Neutrophil (primary cell): ENCODE data around the gene TMTC1.

Source experiments
- H3K27ac ChIP-seq: fragments of 200-600 bp; sonication (generic); 2 replicates; pipeline ENCODE4 v1.5.1; 2016; ENCODE audit warnings: mild to moderate bottlenecking, moderate library complexity
- H3K27me3 ChIP-seq: fragments of 200-600 bp; sonication (generic); 2 replicates; pipeline ENCODE4 v1.6.0; 2016; ENCODE audit warnings: mild to moderate bottlenecking
- H3K36me3 ChIP-seq: fragments of 200-600 bp; sonication (generic); 2 replicates; pipeline ENCODE4 v1.5.1; 2017
- H3K4me1 ChIP-seq, 2 experiments: fragments of 200-600 bp in 1 of 2; sonication (generic) in 1 of 2; 1 replicate in 1 of 2; 2 replicates in 1 of 2; pipeline versions ENCODE4 v1.5.1 to v1.6.1; 2013 to 2016; ENCODE audit warnings: low read depth in 1 of 2, low read length in 1 of 2, mild to moderate bottlenecking in 1 of 2, moderate library complexity in 1 of 2; ENCODE audit not compliant: control insufficient read depth in 1 of 2, insufficient read depth in 1 of 2
- H3K4me3 ChIP-seq, 2 experiments: fragments of 200-600 bp in 1 of 2; sonication (generic) in 1 of 2; 1 replicate in 1 of 2; 2 replicates in 1 of 2; pipeline ENCODE4 v1.5.1; 2013 to 2016; ENCODE audit warnings: low read depth in 1 of 2, low read length in 1 of 2, mild to moderate bottlenecking in 1 of 2, moderate library complexity in 1 of 2
- H3K9me3 ChIP-seq: fragments of 200-600 bp; sonication (generic); 2 replicates; pipeline ENCODE4 v1.5.1; 2016
- CTCF ChIP-seq: fragments of 200-600 bp; sonication (generic); IDR thresholded peaks from 2 replicates; pipeline ENCODE4 v1.5.1; 2016; ENCODE audit warnings: antibody characterized with exemption

TMTC1 gene

GRCh38 chr12:29743801-29744200 is 39.9 kb downstream of the TMTC1 start:
- H3K27me3 ChIP-seq: no peaks in the 10 kb centered on the region
- H3K4me1 ChIP-seq: no peaks in the 10 kb centered on the region
- H3K36me3 ChIP-seq: no peaks in the 10 kb centered on the region
- TF ChIP-seq CTCF: no peak
- H3K27ac ChIP-seq: no peak overlapping the region
- no peaks in the 10 kb centered on the region for H3K9me3 ChIP-seq
- H3K4me3 ChIP-seq: no peak overlapping the region

GRCh38 chr12:29743077-29743476 is 40.7 kb downstream of the TMTC1 start:
- no peak for TF ChIP-seq CTCF
- H3K27ac ChIP-seq: no peak overlapping the region
- H3K27me3 ChIP-seq: no peaks in the 10 kb centered on the region
- no peak overlapping the region for H3K4me3 ChIP-seq
- H3K4me1 ChIP-seq: no peaks in the 10 kb centered on the region
- no peaks in the 10 kb centered on the region for H3K9me3 ChIP-seq
- no peaks in the 10 kb centered on the region for H3K36me3 ChIP-seq

- no peak overlapping the region for H3K27ac ChIP-seq
These were observed 41.1 kb downstream of the TMTC1 start for GRCh38 chr12:29742646-29743045.

GRCh38 chr12:29741342-29742241 is 42.1 kb downstream of the TMTC1 start:
- Histone ChIP-seq H3K4me3 (no peak overlapping the region), H3K9me3 (no peaks in the 10 kb centered on the region), H3K4me1 (no peaks in the 10 kb centered on the region), H3K27ac (no peak overlapping the region), H3K36me3 (no peaks in the 10 kb centered on the region), H3K27me3 (no peaks in the 10 kb centered on the region)
- no peak for TF ChIP-seq CTCF

More at GRCh38 chr12:29742646-29743045, 41.1 kb downstream of the TMTC1 start:
- no peak for TF ChIP-seq CTCF
- no peak overlapping the region for H3K4me3 ChIP-seq
- H3K9me3 ChIP-seq: no peaks in the 10 kb centered on the region
- H3K4me1 ChIP-seq: no peaks in the 10 kb centered on the region
- H3K27me3 ChIP-seq: no peaks in the 10 kb centered on the region
- no peaks in the 10 kb centered on the region for H3K36me3 ChIP-seq

- Histone ChIP-seq H3K4me3 (no peak overlapping the region), H3K27ac (no peak overlapping the region), H3K4me1 (no peaks in the 10 kb centered on the region), H3K27me3 (no peaks in the 10 kb centered on the region), H3K9me3 (no peaks in the 10 kb centered on the region), H3K36me3 (no peaks in the 10 kb centered on the region)
- no peak for TF ChIP-seq CTCF
These were observed 44.3 kb downstream of the TMTC1 start for GRCh38 chr12:29739279-29739991.
